Body of pancreas (tissue), 4 donors: ENCODE measurements around the gene MGMT.

Source experiments
- CTCF ChIP-seq, 7 experiments: fragments of 450-650 bp in 4 of 7; fragments of 200-600 bp in 3 of 7; sonication (generic) in 3 of 7; IDR thresholded peaks; one replicate each; pipeline ENCODE4 v1.5.1; 2016 to 2019; ENCODE audit warnings: antibody characterized with exemption in 7 of 7
- POLR2A ChIP-seq, 3 donors: fragments of 450-650 bp; IDR thresholded peaks; one replicate each; pipeline ENCODE4 v1.6.1; 2016; ENCODE audit warnings: antibody characterized with exemption in 3 of 3, mild to moderate bottlenecking in 2 of 3

- TF ChIP-seq CTCF (IDR thresholded peaks at IDR 0.05) (no peak), POLR2A (IDR thresholded peaks at IDR 0.05) (no peak)
These were observed 150.7 kb downstream of the MGMT start for GRCh38 chr10:129617768-129618167.
